HepG2 (cell line): Measurements from ENCODE around the gene SKP1. TPM values are rescaled to one million over a fixed set of nuclear protein-coding genes. Genes with fewer than 3 reads are reported as not detected.
A peak's percentile ranks its signal among the peaks of the same experiment; 100 is the strongest.

Source experiments
- CHCHD3 ChIP-seq: sonication (generic); formaldehyde crosslinking; IDR thresholded peaks from 2 replicates; pipeline ENCODE4 v1.8.0; 2022; ENCODE audit warnings: mild to moderate bottlenecking, missing genetic modification reagents, moderate library complexity
- IRF2 ChIP-seq: IDR thresholded peaks from 2 replicates; pipeline ENCODE4 v1.6.1; 2018; ENCODE audit warnings: missing genetic modification reagents, missing compliant biosample characterization
- MAFF ChIP-seq: IDR thresholded peaks from 2 replicates; pipeline ENCODE4 v1.6.1; 2011; ENCODE audit warnings: low read depth, low read length, improper control_type of control experiment
- POLR2G ChIP-seq: fragments of 200-400 bp; formaldehyde crosslinking; IDR thresholded peaks from 2 replicates; pipeline ENCODE4 v1.6.1; 2018; ENCODE audit warnings: mild to moderate bottlenecking, low read depth, low read length, moderate library complexity
- ZNF883 ChIP-seq: sonication (generic); formaldehyde crosslinking; IDR thresholded peaks from 2 replicates; pipeline ENCODE4 v1.5.1; 2020; ENCODE audit warnings: mild to moderate bottlenecking, missing genetic modification reagents; ENCODE audit errors: not compliant biosample characterization
- polyA plus RNA-seq, 8 experiments: library from polyadenylated mRNA; depleted of rRNA in 3 of 8; stranded (reverse) in 7 of 8; unstranded in 1 of 8; fragments of >200 nt; fragmentation: Illumina TruSeq in 4 of 8; extraction: Trizol in 4 of 8; gene quantifications; 2 replicates each; pipeline versions ENCODE4 v1.2.1 to v1.2.3, GENCODE V29; 2011 to 2016; ENCODE audit warnings: low read depth in 4 of 8, missing spikeins in 1 of 8, mixed read lengths in 1 of 8; ENCODE audit not compliant: insufficient read depth in 1 of 8
- total RNA-seq, 5 experiments: library from RNA; depleted of rRNA; stranded (reverse); fragments of >200 nt; fragmentation: Illumina TruSeq; extraction: Trizol; gene quantifications; 2 replicates each; pipeline ENCODE4 v1.2.3, GENCODE V29; 2016; ENCODE audit warnings: low read depth in 1 of 5
- TF ChIP-seq, protein P1 (sequence below): sonication (generic); formaldehyde crosslinking; IDR thresholded peaks from 2 replicates; pipeline ENCODE4 v1.9.0; 2021; ENCODE audit warnings: mild to moderate bottlenecking, missing genetic modification reagents
- TF ChIP-seq, protein P2 (sequence below), 2 experiments: fragments of 450-650 bp in 1 of 2; sonication (generic) in 1 of 2; formaldehyde crosslinking in 1 of 2; IDR thresholded peaks; 2 replicates each; pipeline versions ENCODE4 v1.6.1 to v1.8.0; 2016 to 2022; ENCODE audit warnings: antibody characterized with exemption in 1 of 2, mild to moderate bottlenecking in 1 of 2, missing genetic modification reagents in 1 of 2
- TF ChIP-seq, protein P3 (sequence below): sonication (generic); formaldehyde crosslinking; IDR thresholded peaks from 2 replicates; pipeline ENCODE4 v1.8.1; 2023; ENCODE audit warnings: missing genetic modification reagents, mild to moderate bottlenecking, borderline replicate concordance
- TF ChIP-seq, protein P4 (sequence below): sonication (generic); formaldehyde crosslinking; IDR thresholded peaks from 2 replicates; pipeline ENCODE4 v1.4.0; 2020; ENCODE audit warnings: missing genetic modification reagents

The SKP1 gene
- total and polyA plus RNA-seq, 2 of the 13 experiments (the other 11 are each of a cell fraction or from before 2014, with no cell fraction given): 134 to 340 TPM

DNA sequence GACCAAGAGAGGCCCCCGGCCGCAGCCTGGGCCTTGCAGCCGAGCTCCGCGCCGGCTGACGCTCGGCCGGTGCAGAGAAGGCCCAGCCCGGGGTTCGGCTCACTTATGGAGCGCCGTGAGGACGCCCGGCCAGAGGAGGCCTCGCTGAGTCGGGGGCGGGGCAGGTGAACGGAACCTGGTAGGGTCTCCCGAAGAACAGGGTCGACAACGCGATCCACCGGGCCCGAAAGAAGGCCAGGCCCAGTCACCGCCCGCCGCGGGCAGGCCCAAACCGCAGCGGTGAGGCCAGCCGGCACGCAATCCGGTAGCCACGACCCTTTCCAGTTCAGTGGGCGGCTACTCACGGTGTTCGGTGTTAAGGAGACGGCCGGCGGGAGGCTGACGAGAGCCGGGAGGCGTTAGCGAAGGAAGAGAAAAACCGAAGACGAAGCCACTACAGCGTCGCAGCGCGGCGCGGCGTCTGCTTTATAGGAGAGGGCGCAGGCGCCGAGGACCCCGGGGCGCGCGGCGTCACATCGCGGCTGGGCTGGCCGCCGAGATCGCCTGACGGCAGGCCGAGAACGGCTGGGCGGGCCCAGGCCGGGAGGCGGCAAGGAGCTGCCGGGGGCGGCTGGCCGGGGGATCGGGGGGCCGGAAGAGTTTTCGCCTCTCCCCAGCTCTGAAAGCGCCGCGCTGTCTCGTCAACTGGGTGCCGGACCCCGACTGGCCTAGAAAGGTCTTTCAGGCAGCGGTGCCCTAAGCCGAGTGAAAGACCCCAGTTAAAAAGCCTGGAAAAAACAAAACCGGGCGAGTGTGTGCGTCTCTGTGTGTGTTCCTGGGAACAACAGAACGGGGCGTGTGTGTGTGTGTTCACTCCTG lies at the start of gene SKP1 (continued):
- TF ChIP-seq, protein P1, sequence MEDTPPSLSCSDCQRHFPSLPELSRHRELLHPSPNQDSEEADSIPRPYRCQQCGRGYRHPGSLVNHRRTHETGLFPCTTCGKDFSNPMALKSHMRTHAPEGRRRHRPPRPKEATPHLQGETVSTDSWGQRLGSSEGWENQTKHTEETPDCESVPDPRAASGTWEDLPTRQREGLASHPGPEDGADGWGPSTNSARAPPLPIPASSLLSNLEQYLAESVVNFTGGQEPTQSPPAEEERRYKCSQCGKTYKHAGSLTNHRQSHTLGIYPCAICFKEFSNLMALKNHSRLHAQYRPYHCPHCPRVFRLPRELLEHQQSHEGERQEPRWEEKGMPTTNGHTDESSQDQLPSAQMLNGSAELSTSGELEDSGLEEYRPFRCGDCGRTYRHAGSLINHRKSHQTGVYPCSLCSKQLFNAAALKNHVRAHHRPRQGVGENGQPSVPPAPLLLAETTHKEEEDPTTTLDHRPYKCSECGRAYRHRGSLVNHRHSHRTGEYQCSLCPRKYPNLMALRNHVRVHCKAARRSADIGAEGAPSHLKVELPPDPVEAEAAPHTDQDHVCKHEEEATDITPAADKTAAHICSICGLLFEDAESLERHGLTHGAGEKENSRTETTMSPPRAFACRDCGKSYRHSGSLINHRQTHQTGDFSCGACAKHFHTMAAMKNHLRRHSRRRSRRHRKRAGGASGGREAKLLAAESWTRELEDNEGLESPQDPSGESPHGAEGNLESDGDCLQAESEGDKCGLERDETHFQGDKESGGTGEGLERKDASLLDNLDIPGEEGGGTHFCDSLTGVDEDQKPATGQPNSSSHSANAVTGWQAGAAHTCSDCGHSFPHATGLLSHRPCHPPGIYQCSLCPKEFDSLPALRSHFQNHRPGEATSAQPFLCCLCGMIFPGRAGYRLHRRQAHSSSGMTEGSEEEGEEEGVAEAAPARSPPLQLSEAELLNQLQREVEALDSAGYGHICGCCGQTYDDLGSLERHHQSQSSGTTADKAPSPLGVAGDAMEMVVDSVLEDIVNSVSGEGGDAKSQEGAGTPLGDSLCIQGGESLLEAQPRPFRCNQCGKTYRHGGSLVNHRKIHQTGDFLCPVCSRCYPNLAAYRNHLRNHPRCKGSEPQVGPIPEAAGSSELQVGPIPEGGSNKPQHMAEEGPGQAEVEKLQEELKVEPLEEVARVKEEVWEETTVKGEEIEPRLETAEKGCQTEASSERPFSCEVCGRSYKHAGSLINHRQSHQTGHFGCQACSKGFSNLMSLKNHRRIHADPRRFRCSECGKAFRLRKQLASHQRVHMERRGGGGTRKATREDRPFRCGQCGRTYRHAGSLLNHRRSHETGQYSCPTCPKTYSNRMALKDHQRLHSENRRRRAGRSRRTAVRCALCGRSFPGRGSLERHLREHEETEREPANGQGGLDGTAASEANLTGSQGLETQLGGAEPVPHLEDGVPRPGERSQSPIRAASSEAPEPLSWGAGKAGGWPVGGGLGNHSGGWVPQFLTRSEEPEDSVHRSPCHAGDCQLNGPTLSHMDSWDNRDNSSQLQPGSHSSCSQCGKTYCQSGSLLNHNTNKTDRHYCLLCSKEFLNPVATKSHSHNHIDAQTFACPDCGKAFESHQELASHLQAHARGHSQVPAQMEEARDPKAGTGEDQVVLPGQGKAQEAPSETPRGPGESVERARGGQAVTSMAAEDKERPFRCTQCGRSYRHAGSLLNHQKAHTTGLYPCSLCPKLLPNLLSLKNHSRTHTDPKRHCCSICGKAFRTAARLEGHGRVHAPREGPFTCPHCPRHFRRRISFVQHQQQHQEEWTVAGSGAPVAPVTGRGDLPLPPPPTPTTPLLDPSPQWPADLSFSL (CRISPR knock-in tag): no peak
- TF ChIP-seq CHCHD3 (CRISPR knock-in tag) (peak; percentile 71), POLR2G (peak; percentile 99), IRF2 (CRISPR knock-in tag) (peak; percentile 62; the same call in 1 of the 2 replicates), MAFF (no peak), ZNF883 (CRISPR knock-in tag) (peak; percentile 68)
- TF ChIP-seq, protein P2, sequence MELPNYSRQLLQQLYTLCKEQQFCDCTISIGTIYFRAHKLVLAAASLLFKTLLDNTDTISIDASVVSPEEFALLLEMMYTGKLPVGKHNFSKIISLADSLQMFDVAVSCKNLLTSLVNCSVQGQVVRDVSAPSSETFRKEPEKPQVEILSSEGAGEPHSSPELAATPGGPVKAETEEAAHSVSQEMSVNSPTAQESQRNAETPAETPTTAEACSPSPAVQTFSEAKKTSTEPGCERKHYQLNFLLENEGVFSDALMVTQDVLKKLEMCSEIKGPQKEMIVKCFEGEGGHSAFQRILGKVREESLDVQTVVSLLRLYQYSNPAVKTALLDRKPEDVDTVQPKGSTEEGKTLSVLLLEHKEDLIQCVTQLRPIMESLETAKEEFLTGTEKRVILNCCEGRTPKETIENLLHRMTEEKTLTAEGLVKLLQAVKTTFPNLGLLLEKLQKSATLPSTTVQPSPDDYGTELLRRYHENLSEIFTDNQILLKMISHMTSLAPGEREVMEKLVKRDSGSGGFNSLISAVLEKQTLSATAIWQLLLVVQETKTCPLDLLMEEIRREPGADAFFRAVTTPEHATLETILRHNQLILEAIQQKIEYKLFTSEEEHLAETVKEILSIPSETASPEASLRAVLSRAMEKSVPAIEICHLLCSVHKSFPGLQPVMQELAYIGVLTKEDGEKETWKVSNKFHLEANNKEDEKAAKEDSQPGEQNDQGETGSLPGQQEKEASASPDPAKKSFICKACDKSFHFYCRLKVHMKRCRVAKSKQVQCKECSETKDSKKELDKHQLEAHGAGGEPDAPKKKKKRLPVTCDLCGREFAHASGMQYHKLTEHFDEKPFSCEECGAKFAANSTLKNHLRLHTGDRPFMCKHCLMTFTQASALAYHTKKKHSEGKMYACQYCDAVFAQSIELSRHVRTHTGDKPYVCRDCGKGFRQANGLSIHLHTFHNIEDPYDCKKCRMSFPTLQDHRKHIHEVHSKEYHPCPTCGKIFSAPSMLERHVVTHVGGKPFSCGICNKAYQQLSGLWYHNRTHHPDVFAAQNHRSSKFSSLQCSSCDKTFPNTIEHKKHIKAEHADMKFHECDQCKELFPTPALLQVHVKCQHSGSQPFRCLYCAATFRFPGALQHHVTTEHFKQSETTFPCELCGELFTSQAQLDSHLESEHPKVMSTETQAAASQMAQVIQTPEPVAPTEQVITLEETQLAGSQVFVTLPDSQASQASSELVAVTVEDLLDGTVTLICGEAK (IDR thresholded peaks at IDR 0.05): no peak
- TF ChIP-seq, protein P2 (CRISPR knock-in tag; IDR thresholded peaks at IDR 0.05): no peak; the same call in 1 of the 2 replicates
- TF ChIP-seq, protein P3, sequence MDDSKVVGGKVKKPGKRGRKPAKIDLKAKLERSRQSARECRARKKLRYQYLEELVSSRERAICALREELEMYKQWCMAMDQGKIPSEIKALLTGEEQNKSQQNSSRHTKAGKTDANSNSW (CRISPR knock-in tag): no peak
- TF ChIP-seq, protein P4, sequence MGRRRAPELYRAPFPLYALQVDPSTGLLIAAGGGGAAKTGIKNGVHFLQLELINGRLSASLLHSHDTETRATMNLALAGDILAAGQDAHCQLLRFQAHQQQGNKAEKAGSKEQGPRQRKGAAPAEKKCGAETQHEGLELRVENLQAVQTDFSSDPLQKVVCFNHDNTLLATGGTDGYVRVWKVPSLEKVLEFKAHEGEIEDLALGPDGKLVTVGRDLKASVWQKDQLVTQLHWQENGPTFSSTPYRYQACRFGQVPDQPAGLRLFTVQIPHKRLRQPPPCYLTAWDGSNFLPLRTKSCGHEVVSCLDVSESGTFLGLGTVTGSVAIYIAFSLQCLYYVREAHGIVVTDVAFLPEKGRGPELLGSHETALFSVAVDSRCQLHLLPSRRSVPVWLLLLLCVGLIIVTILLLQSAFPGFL (CRISPR knock-in tag): peak; percentile 89; the same call in 1 of the 2 replicates
